K562 (cell line): ENCODE data around the gene ERRFI1.

Experiments
- HDAC2 ChIP-seq: fragments of 450-650 bp; IDR thresholded peaks from 2 replicates; pipeline ENCODE4 v1.6.1; 2016; ENCODE audit warnings: mild to moderate bottlenecking
- MXI1 ChIP-seq: IDR thresholded peaks from 2 replicates; pipeline ENCODE4 v1.6.1; 2011; ENCODE audit warnings: low read depth, mild to moderate bottlenecking, improper control_type of control experiment, low read length
- TEAD1 ChIP-seq, 2 experiments: fragments of 450-650 bp in 1 of 2; sonication (generic) in 1 of 2; formaldehyde crosslinking; IDR thresholded peaks; 2 replicates each; pipeline versions ENCODE4 v1.4.0 to v1.8.0; 2020 to 2022; ENCODE audit warnings: mild to moderate bottlenecking in 2 of 2, missing genetic modification reagents in 1 of 2
- TF ChIP-seq, protein P1 (sequence below): sonication (generic); formaldehyde crosslinking; IDR thresholded peaks from 2 replicates; pipeline ENCODE4 v1.5.0; 2020; ENCODE audit warnings: missing genetic modification reagents

DNA sequence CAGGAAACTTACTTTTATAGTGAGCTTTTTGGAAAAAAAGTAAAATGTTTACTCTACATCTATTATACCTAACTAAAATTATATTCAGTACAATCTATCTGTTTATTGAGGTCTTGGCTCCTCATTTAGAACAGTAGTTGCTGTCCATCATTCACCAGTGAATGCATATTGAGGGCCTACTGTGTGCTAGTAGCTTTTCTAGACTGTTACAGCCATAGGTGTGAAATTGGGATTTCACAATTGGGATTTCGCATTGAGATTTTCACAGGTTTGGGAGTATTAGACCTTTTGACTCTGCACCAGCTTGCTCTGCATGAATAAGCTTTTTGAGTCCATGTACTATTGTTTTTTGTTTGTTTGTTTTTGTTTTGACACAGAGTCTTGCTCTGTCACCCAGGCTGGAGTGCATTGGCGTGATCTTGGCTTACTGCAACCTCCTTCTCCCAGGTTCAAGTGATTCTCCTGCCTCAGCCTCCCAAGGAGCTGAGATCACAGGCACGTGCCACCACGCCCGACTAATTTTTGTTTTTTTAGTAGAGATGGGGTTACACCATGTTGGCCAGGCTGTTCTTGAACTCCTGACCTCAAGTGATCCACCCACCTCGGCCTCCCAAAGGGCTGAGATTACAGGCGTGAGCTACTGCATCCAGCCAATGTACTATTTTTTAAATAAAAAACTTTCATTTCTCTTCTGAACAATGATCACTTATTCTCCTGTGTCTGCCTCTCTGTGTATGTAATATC lies 47.2 kb upstream of the ERRFI1 start:
- TF ChIP-seq HDAC2 (no peak), TEAD1 (CRISPR knock-in tag; IDR thresholded peaks at IDR 0.05) (no peak), MXI1 (no peak)
- TF ChIP-seq, protein P1, sequence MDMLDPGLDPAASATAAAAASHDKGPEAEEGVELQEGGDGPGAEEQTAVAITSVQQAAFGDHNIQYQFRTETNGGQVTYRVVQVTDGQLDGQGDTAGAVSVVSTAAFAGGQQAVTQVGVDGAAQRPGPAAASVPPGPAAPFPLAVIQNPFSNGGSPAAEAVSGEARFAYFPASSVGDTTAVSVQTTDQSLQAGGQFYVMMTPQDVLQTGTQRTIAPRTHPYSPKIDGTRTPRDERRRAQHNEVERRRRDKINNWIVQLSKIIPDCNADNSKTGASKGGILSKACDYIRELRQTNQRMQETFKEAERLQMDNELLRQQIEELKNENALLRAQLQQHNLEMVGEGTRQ (CRISPR knock-in tag): no peak
